Panc1 (cell line): Measurements from ENCODE around the gene PAK4. TPM values are rescaled to one million over a fixed set of nuclear protein-coding genes. Genes with fewer than 3 reads are reported as not detected.

ENCODE experiments used
- ATAC-seq: fragments of 200-7000 bp; cut with Tn5 transposase; 2 replicates; pipeline ENCODE4 v1.9.1; 2020; ENCODE audit warnings: mild to moderate bottlenecking, moderate library complexity
- BruUV-seq: library from RNA; stranded (reverse); fragments of 400-500 nt; replicated peaks from 2 replicates; lab custom pipeline; 2021; lab: Mats Ljungman, UMichigan
- CTCF ChIA-PET: fragments of 300-600 bp; sonication (Branson Sonifier 250); formaldehyde crosslinking; loops from one replicate; lab custom pipeline; 2022; ENCODE audit warnings: antibody characterized with exemption; lab: Charles Lee
- POLR2A ChIA-PET: fragments of 300-600 bp; sonication (Branson Sonifier 250); formaldehyde crosslinking; loops from one replicate; lab custom pipeline; 2022; ENCODE audit warnings: antibody characterized with exemption; lab: Charles Lee
- DNase-seq: peaks from one replicate; pipeline ENCODE4 v3.0.0-alpha.2; 2010; ENCODE audit warnings: low read depth, low spot score
- H3K27ac ChIP-seq: 2 replicates; pipeline ENCODE4 v1.5.1; 2011; ENCODE audit warnings: mild to moderate bottlenecking, low read length, inconsistent platforms
- H3K27me3 ChIP-seq: fragments of 200-500 bp; sonication (Bioruptor generic); 2 replicates; pipeline ENCODE4 v1.6.0; 2014; ENCODE audit warnings: low read length, inconsistent platforms; ENCODE audit not compliant: control insufficient read depth, insufficient read depth
- H3K36me3 ChIP-seq: fragments of 200-500 bp; sonication (Bioruptor generic); 2 replicates; pipeline ENCODE4 v1.5.1; 2014; ENCODE audit warnings: inconsistent platforms, mild to moderate bottlenecking, low read length, moderate library complexity; ENCODE audit not compliant: control insufficient read depth, insufficient read depth
- H3K4me1 ChIP-seq: 2 replicates; pipeline ENCODE4 v1.5.1; 2011; ENCODE audit warnings: inconsistent platforms, mild to moderate bottlenecking, low read length, moderate library complexity; ENCODE audit not compliant: control insufficient read depth, insufficient read depth
- H3K4me3 ChIP-seq, 2 experiments: 2 replicates each; pipeline ENCODE4 v1.5.1; 2011 to 2012; ENCODE audit warnings: low read depth in 2 of 2, low read length in 2 of 2, mild to moderate bottlenecking in 2 of 2, inconsistent platforms in 1 of 2, moderate library complexity in 1 of 2
- H3K9me3 ChIP-seq: fragments of 200-500 bp; sonication (Bioruptor generic); 2 replicates; pipeline ENCODE4 v1.5.1; 2014; ENCODE audit warnings: low read depth, mild to moderate bottlenecking, inconsistent platforms, low read length, moderate library complexity; ENCODE audit not compliant: control insufficient read depth, insufficient read depth
- CTCF ChIP-seq: fragments of 450-650 bp; IDR thresholded peaks from 2 replicates; pipeline ENCODE4 v1.5.1; 2017; ENCODE audit warnings: mild to moderate bottlenecking
- POLR2AphosphoS5 ChIP-seq: IDR thresholded peaks from 2 replicates; pipeline ENCODE4 v1.6.1; 2012; ENCODE audit warnings: mild to moderate bottlenecking, low read depth, low read length, moderate library complexity
- REST ChIP-seq, 2 experiments: IDR thresholded peaks; 2 replicates each; pipeline ENCODE4 v1.6.1; 2011 to 2012; ENCODE audit warnings: low read depth in 2 of 2, control low read depth in 1 of 2, low read length in 1 of 2, mild to moderate bottlenecking in 1 of 2, moderate library complexity in 1 of 2; ENCODE audit not compliant: insufficient read depth in 1 of 2
- SIN3A ChIP-seq: IDR thresholded peaks from 2 replicates; pipeline ENCODE4 v1.6.1; 2012; ENCODE audit warnings: low read depth, mild to moderate bottlenecking, low read length, moderate library complexity, borderline replicate concordance; ENCODE audit not compliant: insufficient read depth
- TCF7L2 ChIP-seq: IDR thresholded peaks from 2 replicates; pipeline ENCODE4 v1.6.1; 2011; ENCODE audit warnings: mild to moderate bottlenecking, low read depth, low read length, inconsistent platforms
- in situ Hi-C: cut with HindIII; loops from 2 replicates; pipeline ENCODE4 v1.10.0; 2016; ENCODE audit warnings: low sequenced_read_pairs, low pct_unique_long_range_greater_than_20kb
- intact Hi-C: fragments of 100-400 bp; cut with micrococcal nuclease; formaldehyde crosslinking; loops from one replicate; pipeline ENCODE4 v1.10.0; 2022; ENCODE audit not compliant: unreplicated experiment
- total RNA-seq: library from RNA; stranded (reverse); gene quantifications from one replicate; pipeline ENCODE4 v1.2.1, GENCODE V29; 2021; ENCODE audit not compliant: unreplicated experiment

The PAK4 gene
- total RNA-seq, 1 experiment from 2014 or later: 311 TPM

GRCh38 chr19:39182174-39182505 lies 56.6 kb downstream of the PAK4 start:
- no peaks in the 10 kb centered on the region for H3K9me3 ChIP-seq
- no peaks in the 10 kb centered on the region for H3K4me1 ChIP-seq
- TF ChIP-seq REST (IDR thresholded peaks at IDR 0.05; ENCODE audit: insufficient read depth in 1 of 2, low read depth in 2 of 2, low read length in 1 of 2): no peak
- no peak; the same call in 1 of the 2 replicates for TF ChIP-seq POLR2AphosphoS5
- no peak for TF ChIP-seq SIN3A
- TF ChIP-seq TCF7L2: no peak
- TF ChIP-seq CTCF: no peak
- H3K4me3 ChIP-seq: no peak overlapping the region
- DNase-seq: no peak
- H3K27me3 ChIP-seq: no peaks in the 10 kb centered on the region
- in situ Hi-C loops (no loop called here), intact Hi-C loops (loop anchor here (10.0 kb wide), 1 partner anchor 217 kb away; no protein-coding TSS in a partner anchor)
- POLR2A ChIA-PET: no interaction called here
- H3K27ac ChIP-seq: no peak overlapping the region
- BruUV-seq: no TSS peak
- H3K36me3 ChIP-seq: peaks cover 16% of the 10 kb centered on the region; the same call in 1 of the 2 replicates
- CTCF ChIA-PET: interaction anchor here (0.6 to 1.0 kb wide), 2 partner anchors 60 to 548 kb away, joined by 3 read pairs; no protein-coding TSS in a partner anchor
- peak; percentile 2; the same call in 1 of the 2 replicates for ATAC-seq

- ATAC-seq (no peak), DNase-seq (no peak)
- H3K27me3 ChIP-seq: no peaks in the 10 kb centered on the region
- no peak overlapping the region for H3K4me3 ChIP-seq
- BruUV-seq: no TSS peak
- TF ChIP-seq CTCF (no peak), TCF7L2 (no peak), POLR2AphosphoS5 (no peak), SIN3A (no peak), REST (IDR thresholded peaks at IDR 0.05; ENCODE audit: insufficient read depth in 1 of 2, low read depth in 2 of 2, low read length in 1 of 2) (no peak)
- no peak overlapping the region for H3K27ac ChIP-seq
- CTCF ChIA-PET: interaction anchor here (0.6 to 0.8 kb wide), 2 partner anchors 9 to 62 kb away, joined by 3 to 5 read pairs; no protein-coding TSS in a partner anchor
- H3K9me3 ChIP-seq: no peaks in the 10 kb centered on the region
- H3K36me3 ChIP-seq: peaks cover 7% of the 10 kb centered on the region; the same call in 1 of the 2 replicates
- intact Hi-C loops (loop anchor here (10.0 kb wide), 1 partner anchor 218 kb away; no protein-coding TSS in a partner anchor), in situ Hi-C loops (no loop called here)
- H3K4me1 ChIP-seq: no peaks in the 10 kb centered on the region
- POLR2A ChIA-PET: interaction anchor here (0.7 kb wide), 1 partner anchor 61 kb away, joined by 3 read pairs; no protein-coding TSS in a partner anchor
Observed at GRCh38 chr19:39183104-39183503, 57.5 kb downstream of the PAK4 start.
